Spleen (tissue), 7 donors: ENCODE measurements around the gene SORBS1.

Experiments
- POLR2A ChIP-seq, 3 donors: fragments of 450-650 bp; IDR thresholded peaks; one replicate each; pipeline ENCODE4 v1.5.1; 2017; ENCODE audit warnings: antibody characterized with exemption in 3 of 3, mild to moderate bottlenecking in 1 of 3
- POLR2AphosphoS5 ChIP-seq, 3 donors: sonication (generic); formaldehyde crosslinking; IDR thresholded peaks; one replicate each; pipeline ENCODE4 v1.5.1; 2017; ENCODE audit warnings: antibody characterized with exemption in 3 of 3
- TF ChIP-seq, protein P1 (sequence below), 11 experiments: fragments of 200-600 bp in 7 of 11; fragments of 450-650 bp in 4 of 11; sonication (generic) in 4 of 11; IDR thresholded peaks in 8 of 11; conservative IDR thresholded peaks in 3 of 11; 1 replicate in 7 of 11; 2 replicates in 4 of 11; pipeline versions ENCODE4 v1.4.0 to v1.8.0; 2016 to 2021; ENCODE audit warnings: antibody characterized with exemption in 11 of 11, inconsistent platforms in 4 of 11, mild to moderate bottlenecking in 1 of 11
- donor health status: DM: no; HTN: no; CAD: no; lungs with moderate emphysema.
- donor health status: DM: no; HTN: no; CAD: no.
- donor health status: DM: no; HTN: no; CAD: no.

DNA sequence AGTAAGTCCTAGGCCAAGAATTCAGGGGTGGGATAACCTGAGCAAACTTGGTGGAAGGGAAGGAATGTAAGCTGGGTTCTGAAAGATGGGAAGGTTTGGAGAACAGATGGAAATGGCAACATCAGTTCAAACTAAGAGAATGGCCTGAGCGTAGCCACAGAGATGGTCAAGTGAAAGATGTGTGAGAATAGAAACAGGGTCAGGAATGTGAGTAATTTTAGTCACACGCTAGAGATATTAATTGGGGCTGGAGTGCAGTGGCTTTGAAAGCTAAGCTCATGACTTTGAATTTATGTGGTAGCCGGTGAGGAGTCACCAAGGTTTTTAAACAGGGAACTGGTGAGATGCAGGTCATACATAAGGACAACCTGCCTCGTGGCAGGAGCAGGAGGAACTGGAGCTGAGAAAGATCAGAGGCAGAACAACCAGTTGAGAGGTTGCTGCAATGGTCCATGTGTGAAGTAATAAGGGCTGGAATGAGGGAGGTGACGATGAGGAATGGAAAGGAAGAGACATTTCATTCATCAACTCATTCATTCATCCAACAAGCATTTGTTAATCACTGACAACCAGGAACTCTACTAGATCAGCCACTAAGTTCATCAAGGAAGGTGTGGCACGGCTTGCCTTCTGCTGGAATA, 12.9 kb upstream of the SORBS1 start:
- TF ChIP-seq, protein P1, sequence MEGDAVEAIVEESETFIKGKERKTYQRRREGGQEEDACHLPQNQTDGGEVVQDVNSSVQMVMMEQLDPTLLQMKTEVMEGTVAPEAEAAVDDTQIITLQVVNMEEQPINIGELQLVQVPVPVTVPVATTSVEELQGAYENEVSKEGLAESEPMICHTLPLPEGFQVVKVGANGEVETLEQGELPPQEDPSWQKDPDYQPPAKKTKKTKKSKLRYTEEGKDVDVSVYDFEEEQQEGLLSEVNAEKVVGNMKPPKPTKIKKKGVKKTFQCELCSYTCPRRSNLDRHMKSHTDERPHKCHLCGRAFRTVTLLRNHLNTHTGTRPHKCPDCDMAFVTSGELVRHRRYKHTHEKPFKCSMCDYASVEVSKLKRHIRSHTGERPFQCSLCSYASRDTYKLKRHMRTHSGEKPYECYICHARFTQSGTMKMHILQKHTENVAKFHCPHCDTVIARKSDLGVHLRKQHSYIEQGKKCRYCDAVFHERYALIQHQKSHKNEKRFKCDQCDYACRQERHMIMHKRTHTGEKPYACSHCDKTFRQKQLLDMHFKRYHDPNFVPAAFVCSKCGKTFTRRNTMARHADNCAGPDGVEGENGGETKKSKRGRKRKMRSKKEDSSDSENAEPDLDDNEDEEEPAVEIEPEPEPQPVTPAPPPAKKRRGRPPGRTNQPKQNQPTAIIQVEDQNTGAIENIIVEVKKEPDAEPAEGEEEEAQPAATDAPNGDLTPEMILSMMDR (IDR thresholded peaks at IDR 0.05 in 8 of 11, conservative IDR thresholded peaks at IDR 0.05 in 3 of 11) = no peak
- TF ChIP-seq POLR2A (IDR thresholded peaks at IDR 0.05) (no peak), POLR2AphosphoS5 (IDR thresholded peaks at IDR 0.05) (no peak)
